ENCODE results near the gene ABCA5.

DNA sequence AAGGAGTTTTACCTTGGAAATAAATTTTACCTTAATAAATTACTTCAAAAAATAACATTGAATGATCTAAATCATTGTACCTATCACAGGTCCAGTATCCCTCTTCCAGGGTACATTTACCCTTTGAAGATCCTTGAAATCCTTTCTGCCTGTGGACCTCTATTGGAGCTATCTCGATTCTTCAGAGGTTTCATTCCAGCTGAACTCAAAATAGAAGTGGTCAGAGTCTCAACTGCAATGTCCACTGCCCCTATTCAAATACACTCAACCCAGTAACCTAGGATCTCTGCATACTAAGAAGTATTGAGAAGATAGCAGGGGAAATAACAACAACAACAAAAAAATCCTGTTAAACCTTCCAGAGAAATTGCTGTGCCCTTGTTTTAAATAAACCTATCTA is 9.3 kb downstream of the ABCA5 start:
- TF ChIP-seq ESRRG (CRISPR knock-in tag; IDR thresholded peaks at IDR 0.05) (no peak), CSDC2 (CRISPR knock-in tag; IDR thresholded peaks at IDR 0.05) (no peak)
